SK-N-SH (cell line): Measurements from ENCODE around the gene AKAP12. TPM values are rescaled to one million over a fixed set of nuclear protein-coding genes. Genes with fewer than 3 reads are reported as not detected.

Experiments
- CTCF ChIA-PET: fragments of 300-600, 350-600 bp; formaldehyde crosslinking; extraction: SDS; loops from one replicate; lab custom pipeline; 2021; lab: Yijun Ruan, JAX
- POLR2A ChIA-PET: fragments of 350-600 bp; sonication (Branson Sonifier 250); formaldehyde crosslinking; extraction: SDS; loops from one replicate; lab custom pipeline; 2020; ENCODE audit warnings: antibody characterized with exemption, inconsistent platforms; lab: Yijun Ruan, JAX
- DNase-seq: peaks from one replicate; pipeline ENCODE4 v3.0.0; 2012
- H2AFZ ChIP-seq: fragments of 200-600 bp; sonication (generic); 2 replicates; pipeline ENCODE4 v1.8.1; 2016; ENCODE audit warnings: antibody characterized with exemption, mild to moderate bottlenecking, low read depth
- H3F3A ChIP-seq: fragments of 200-600 bp; sonication (generic); replicated peaks from 2 replicates; pipeline ENCODE3; 2016; ENCODE audit warnings: antibody characterized with exemption, mild to moderate bottlenecking; ENCODE audit not compliant: insufficient read depth
- H3K27ac ChIP-seq, 2 experiments: fragments of 200-500 bp in 1 of 2; fragments of 200-600 bp in 1 of 2; sonication (Bioruptor generic) in 1 of 2; sonication (generic), shearing (Covaris generic) in 1 of 2; 2 replicates each; pipeline versions ENCODE4 v1.5.1 to v1.6.1; 2014 to 2016; ENCODE audit warnings: low read depth in 2 of 2, inconsistent platforms in 1 of 2, low read length in 1 of 2, mild to moderate bottlenecking in 1 of 2, mixed read lengths in 1 of 2
- H3K27me3 ChIP-seq: fragments of 200-600 bp; sonication (generic), shearing (Covaris generic); 2 replicates; pipeline ENCODE4 v1.6.1; 2016; ENCODE audit warnings: mixed run types; ENCODE audit not compliant: insufficient read depth
- H3K36me3 ChIP-seq, 2 experiments: fragments of 200-500 bp in 1 of 2; fragments of 200-600 bp in 1 of 2; sonication (Bioruptor generic) in 1 of 2; sonication (generic) in 1 of 2; replicated peaks in 1 of 2; 2 replicates each; pipeline versions ENCODE3 to v1.5.1; 2014 to 2016; ENCODE audit warnings: low read length in 1 of 2, mild to moderate bottlenecking in 1 of 2; ENCODE audit not compliant: insufficient read depth in 2 of 2, control insufficient read depth in 1 of 2
- H3K4me1 ChIP-seq, 2 experiments: fragments of 200-500 bp in 1 of 2; fragments of 200-600 bp in 1 of 2; sonication (Bioruptor generic) in 1 of 2; sonication (generic), shearing (Covaris generic) in 1 of 2; 2 replicates each; pipeline versions ENCODE4 v1.5.1 to v1.6.1; 2014 to 2016; ENCODE audit warnings: low read depth in 1 of 2, low read length in 1 of 2, mixed run types in 1 of 2; ENCODE audit not compliant: insufficient read depth in 2 of 2, control insufficient read depth in 1 of 2
- H3K4me2 ChIP-seq: fragments of 200-600 bp; sonication (generic), shearing (Covaris generic); 2 replicates; pipeline ENCODE4 v1.6.1; 2017; ENCODE audit warnings: mixed run types
- H3K4me3 ChIP-seq, 2 experiments: fragments of 200-500 bp in 1 of 2; fragments of 200-600 bp in 1 of 2; sonication (Bioruptor generic) in 1 of 2; sonication (generic), shearing (Covaris generic) in 1 of 2; 2 replicates each; pipeline versions ENCODE4 v1.5.1 to v1.8.1; 2014 to 2016; ENCODE audit warnings: low read depth in 2 of 2, inconsistent platforms in 1 of 2, low read length in 1 of 2, mild to moderate bottlenecking in 1 of 2, mixed read lengths in 1 of 2, moderate library complexity in 1 of 2
- H3K79me2 ChIP-seq: fragments of 200-600 bp; sonication (generic); 2 replicates; pipeline ENCODE4 v1.8.1; 2017; ENCODE audit warnings: mild to moderate bottlenecking; ENCODE audit not compliant: insufficient read depth
- H3K9ac ChIP-seq: fragments of 200-600 bp; sonication (generic); 2 replicates; pipeline ENCODE4 v1.6.1; 2017; ENCODE audit warnings: mixed run types
- H3K9me2 ChIP-seq: fragments of 200-600 bp; sonication (generic); 2 replicates; pipeline ENCODE4 v1.6.1; 2017; ENCODE audit warnings: mixed run types
- H3K9me3 ChIP-seq: fragments of 200-600 bp; sonication (generic); 2 replicates; pipeline ENCODE4 v1.6.1; 2017; ENCODE audit warnings: mixed run types, mild to moderate bottlenecking, moderate library complexity
- H4K20me1 ChIP-seq: fragments of 200-600 bp; sonication (generic); 2 replicates; pipeline ENCODE4 v1.6.1; 2017; ENCODE audit warnings: mild to moderate bottlenecking, mixed run types; ENCODE audit not compliant: insufficient read depth
- CHD2 ChIP-seq: fragments of 150-350 bp; IDR thresholded peaks from 2 replicates; pipeline ENCODE4 v1.6.1; 2018; ENCODE audit warnings: low read length; ENCODE audit not compliant: partially characterized antibody
- EP300 ChIP-seq, 2 experiments: IDR thresholded peaks; 2 replicates each; pipeline versions ENCODE4 v1.4.0 to v1.6.1; 2012; ENCODE audit warnings: borderline replicate concordance in 1 of 2, low read depth in 1 of 2, low read length in 1 of 2
- EZH2phosphoT487 ChIP-seq: fragments of 200-600 bp; sonication (generic); IDR thresholded peaks from 2 replicates; pipeline ENCODE4 v1.6.1; 2017; ENCODE audit warnings: low read depth, mixed run types, mild to moderate bottlenecking, antibody characterized with exemption, moderate library complexity, borderline replicate concordance
- FOSL2 ChIP-seq: IDR thresholded peaks from 2 replicates; pipeline ENCODE4 v1.4.0; 2012; ENCODE audit warnings: low read depth, mild to moderate bottlenecking, moderate library complexity, borderline replicate concordance
- FOXJ3 ChIP-seq: sonication (generic); formaldehyde crosslinking; IDR thresholded peaks from 2 replicates; pipeline ENCODE4 v1.5.1; 2020; ENCODE audit warnings: mild to moderate bottlenecking, missing genetic modification reagents
- GATA2 ChIP-seq: sonication (generic); formaldehyde crosslinking; IDR thresholded peaks from 2 replicates; pipeline ENCODE4 v1.5.0; 2020; ENCODE audit warnings: mild to moderate bottlenecking, missing genetic modification reagents
- IRF3 ChIP-seq: fragments of 150-350 bp; IDR thresholded peaks from 2 replicates; pipeline ENCODE4 v1.6.1; 2016; ENCODE audit warnings: mild to moderate bottlenecking, low read depth, low read length
- JUND ChIP-seq: IDR thresholded peaks from 2 replicates; pipeline ENCODE4 v1.4.0; 2012
- NFIC ChIP-seq: IDR thresholded peaks from 2 replicates; pipeline ENCODE4 v1.4.0; 2012; ENCODE audit warnings: borderline replicate concordance
- PBX3 ChIP-seq: IDR thresholded peaks from 2 replicates; pipeline ENCODE4; 2012
- POLR2AphosphoS5 ChIP-seq: IDR thresholded peaks from 2 replicates; pipeline ENCODE4 v1.6.1; 2012; ENCODE audit warnings: low read depth, low read length
- RCOR1 ChIP-seq: fragments of 150-350 bp; IDR thresholded peaks from 2 replicates; pipeline ENCODE4 v1.6.1; 2017; ENCODE audit warnings: antibody characterized with exemption, low read length
- RFX5 ChIP-seq: IDR thresholded peaks from 2 replicates; pipeline ENCODE4 v1.6.1; 2012; ENCODE audit warnings: mild to moderate bottlenecking, improper control_type of control experiment, low read length
- RXRA ChIP-seq: IDR thresholded peaks from 2 replicates; pipeline ENCODE4 v1.4.0; 2012; ENCODE audit warnings: low read depth, mild to moderate bottlenecking, borderline replicate concordance
- SIN3A ChIP-seq: IDR thresholded peaks from 2 replicates; pipeline ENCODE4 v1.6.1; 2012; ENCODE audit warnings: low read depth, mild to moderate bottlenecking, low read length, moderate library complexity, borderline replicate concordance
- SMC3 ChIP-seq: IDR thresholded peaks from 2 replicates; pipeline ENCODE4 v1.6.1; 2012; ENCODE audit warnings: low read depth, low read length, improper control_type of control experiment
- TCF12 ChIP-seq: IDR thresholded peaks from 2 replicates; pipeline ENCODE4 v1.4.0; 2012
- TEAD4 ChIP-seq: IDR thresholded peaks from 2 replicates; pipeline ENCODE4 v1.4.0; 2012; ENCODE audit warnings: mild to moderate bottlenecking, borderline replicate concordance; ENCODE audit not compliant: insufficient read depth
- USF1 ChIP-seq: IDR thresholded peaks from 2 replicates; pipeline ENCODE4 v1.4.0; 2012; ENCODE audit warnings: low read depth, borderline replicate concordance
- USF2 ChIP-seq: fragments of 150-350 bp; IDR thresholded peaks from 2 replicates; pipeline ENCODE4 v1.6.1; 2017; ENCODE audit warnings: antibody characterized with exemption, low read length, low read depth, borderline replicate concordance
- YY1 ChIP-seq: IDR thresholded peaks from 2 replicates; pipeline ENCODE4 v1.4.0; 2012; ENCODE audit warnings: low read depth, mild to moderate bottlenecking
- WGBS: methylation state at CpG from one replicate; pipeline ENCODE4 v1.1.6; 2017; ENCODE audit warnings: low lambda C conversion rate; 5-methylcytosine and 5-hydroxymethylcytosine counted together
- polyA plus RNA-seq, 3 experiments: library from polyadenylated mRNA; depleted of rRNA; stranded (reverse); fragments of >200 nt; gene quantifications; 2 replicates each; pipeline ENCODE4 v1.2.3, GENCODE V29; 2012

Gene AKAP12
- polyA plus RNA-seq, 1 of the 3 experiments (the other 2 are of a cell fraction) = 46.5 TPM

GRCh38 chr6:151392427-151392826 lies 152.7 kb downstream of the AKAP12 start:
- H3K4me2 ChIP-seq = peak overlapping the region; percentile 97
- CTCF ChIA-PET = interaction anchor here (1.0 kb wide), 1 partner anchor 13 kb away, joined by 7 read pairs; no protein-coding TSS in a partner anchor
- POLR2A ChIA-PET = no interaction called here
- H3F3A ChIP-seq = peaks cover 25% of the 10 kb centered on the region
- peaks cover 5 to 21% of the 10 kb centered on the region in 2 experiments for H3K36me3 ChIP-seq
- no peak overlapping the region for H2AFZ ChIP-seq
- peak overlapping the region; percentile 95 for H3K9ac ChIP-seq
- peaks cover 58% of the 10 kb centered on the region for H4K20me1 ChIP-seq
- no peak for DNase-seq
- no peaks in the 10 kb centered on the region for H3K27me3 ChIP-seq
- H3K4me1 ChIP-seq = peaks cover 22 to 28% of the 10 kb centered on the region in 2 experiments
- WGBS = 3% methylated on average over 3 of the region's 3 CpGs
- peaks cover 83% of the 10 kb centered on the region for H3K79me2 ChIP-seq
- H3K27ac ChIP-seq = peak overlapping the region; percentile 98 to 99
- TF ChIP-seq SMC3 = no peak
- TF ChIP-seq RCOR1 = no peak
- no peak for TF ChIP-seq PBX3
- no peaks in the 10 kb centered on the region; the same call in 1 of the 2 replicates for H3K9me3 ChIP-seq
- H3K4me3 ChIP-seq = peak overlapping the region; percentile 76 to 92
- H3K9me2 ChIP-seq = no peaks in the 10 kb centered on the region

GRCh38 chr6:151393410-151393809 lies 153.6 kb downstream of the AKAP12 start:
- Histone ChIP-seq H3K9me3 (no peaks in the 10 kb centered on the region; the same call in 1 of the 2 replicates), H3K36me3 (peaks cover 8 to 25% of the 10 kb centered on the region in 2 experiments), H4K20me1 (peaks cover 68% of the 10 kb centered on the region), H3K4me2 (peak overlapping the region; percentile 97), H3F3A (peaks cover 30% of the 10 kb centered on the region), H2AFZ (no peak overlapping the region), H3K4me1 (peaks cover 19 to 20% of the 10 kb centered on the region in 2 experiments), H3K27me3 (no peaks in the 10 kb centered on the region), H3K9me2 (no peaks in the 10 kb centered on the region), H3K79me2 (peaks cover 84% of the 10 kb centered on the region), H3K9ac (peak overlapping the region; percentile 95; the same call in 1 of the 2 replicates), H3K4me3 (peak overlapping the region; percentile 76 to 92; a peak in 1 of 4 replicates), H3K27ac (peak overlapping the region in 1 of 2 experiments; percentile 98; a peak in 1 of 4 replicates)
- ChIA-PET CTCF (interaction anchor here (1.0 to 4.8 kb wide), 2 partner anchors 12 to 13 kb away, joined by 7 to 44 read pairs; no protein-coding TSS in a partner anchor), POLR2A (no interaction called here)
- DNase-seq = no peak
- TF ChIP-seq POLR2AphosphoS5 (no peak), EZH2phosphoT487 (no peak), CHD2 (no peak), FOSL2 (no peak), TCF12 (no peak), SIN3A (no peak), NFIC (no peak), RCOR1 (no peak), JUND (no peak), YY1 (no peak), FOXJ3 (CRISPR knock-in tag) (no peak), EP300 (IDR thresholded peaks at IDR 0.05; ENCODE audit: borderline replicate concordance in 1 of 2, low read depth in 1 of 2, low read length in 1 of 2) (no peak), RFX5 (no peak), USF2 (no peak), IRF3 (no peak), USF1 (no peak), RXRA (no peak), SMC3 (no peak), GATA2 (CRISPR knock-in tag) (no peak), TEAD4 (no peak)
- WGBS = 71% methylated on average over 4 of the region's 4 CpGs
